ENCODE results near the gene BTBD6.

Gene BTBD6

DNA sequence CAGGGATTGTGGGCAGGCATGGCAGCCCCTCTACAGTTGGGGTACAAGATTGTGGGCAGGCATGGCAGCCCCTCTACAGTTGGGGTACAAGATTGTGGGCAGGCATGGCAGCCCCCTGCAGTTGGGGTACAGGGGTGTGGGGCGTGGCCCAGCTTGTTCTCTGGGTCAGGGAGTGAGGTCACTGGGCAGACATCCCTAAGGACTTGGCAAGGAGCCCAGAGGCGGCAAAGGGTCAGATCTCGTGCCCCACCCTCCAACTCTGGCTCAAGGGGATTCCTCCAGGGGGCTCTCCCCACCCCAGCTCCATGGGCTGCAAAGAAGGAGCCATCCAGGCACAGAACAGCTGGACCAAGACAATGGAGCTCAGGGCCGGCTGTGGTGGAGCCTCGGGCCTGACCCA, 41.5 kb upstream of the BTBD6 start:
- no peak for DNase-seq (ENCODE audit: extremely low read depth, low read depth)
- TF ChIP-seq CTCF (IDR thresholded peaks at IDR 0.05; ENCODE audit: low read depth, low read length, missing control alignments) = no peak
- H3K4me3 ChIP-seq (replicated peaks; ENCODE audit: low read depth, low read length) = no peak overlapping the region

- DNase-seq (ENCODE audit: extremely low read depth, low read depth) = no peak
- TF ChIP-seq CTCF (IDR thresholded peaks at IDR 0.05; ENCODE audit: low read depth, low read length, missing control alignments) = no peak
- H3K4me3 ChIP-seq (replicated peaks; ENCODE audit: low read depth, low read length) = no peak overlapping the region
Measured at GRCh38 chr14:105207460-105207901, 40.9 kb upstream of the BTBD6 start.

DNA sequence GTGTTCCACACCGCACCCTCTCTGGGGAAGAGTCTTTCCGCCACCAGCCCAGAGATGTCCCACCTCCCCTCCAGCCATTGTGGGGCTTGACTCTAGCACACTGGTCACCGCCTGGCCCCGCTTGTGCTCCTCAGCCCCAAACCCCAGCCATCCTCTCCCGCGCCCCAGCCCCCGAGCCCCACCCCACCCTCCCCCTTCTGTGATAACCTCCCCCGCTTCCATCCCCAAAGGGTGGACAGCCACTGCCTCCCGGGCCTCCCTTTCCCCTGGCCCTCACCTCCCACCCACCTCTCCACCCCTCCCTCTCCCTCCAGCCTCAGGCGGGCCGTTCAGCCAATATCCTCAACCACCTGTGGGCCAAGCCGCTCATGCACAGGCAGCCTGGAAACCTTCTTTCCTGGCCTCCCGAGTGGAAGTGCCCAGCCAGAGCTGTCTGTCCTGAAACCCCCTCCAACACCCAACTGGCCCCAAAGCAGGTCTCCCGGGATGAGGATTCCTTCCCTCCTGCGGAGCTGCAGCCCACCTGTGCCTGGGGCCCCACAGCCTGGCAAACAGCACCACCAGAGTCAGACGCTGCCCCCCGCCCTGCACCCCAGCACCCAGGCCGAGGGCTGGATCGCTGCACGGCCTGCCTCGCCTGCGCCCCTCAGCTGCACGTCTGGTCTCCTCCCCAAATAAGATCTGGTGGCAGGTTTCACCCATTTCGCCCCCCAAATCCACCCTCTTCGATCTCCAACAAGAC, 40.2 kb upstream of the BTBD6 start:
- TF ChIP-seq CTCF (IDR thresholded peaks at IDR 0.05; ENCODE audit: low read depth, low read length, missing control alignments) = no peak
- DNase-seq (ENCODE audit: extremely low read depth, low read depth) = no peak
- no peak overlapping the region for H3K4me3 ChIP-seq (replicated peaks; ENCODE audit: low read depth, low read length)

DNA sequence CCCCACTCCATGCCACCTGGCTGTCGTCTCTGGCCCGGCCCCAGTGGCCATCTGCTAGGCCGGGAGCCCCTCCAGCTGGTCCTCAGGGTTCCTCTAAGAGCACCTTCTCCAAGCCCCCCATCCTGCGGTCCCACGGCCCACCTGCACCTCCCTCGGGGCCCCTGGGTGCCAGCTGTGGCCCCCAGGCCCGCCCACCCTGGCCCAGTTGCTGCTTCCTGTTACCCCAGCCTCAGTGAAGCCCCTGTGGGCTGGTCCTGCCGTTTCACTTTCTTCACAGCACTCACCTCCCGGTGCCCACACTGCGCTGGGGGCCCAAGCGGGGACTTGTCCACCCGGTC, 39.6 kb upstream of the BTBD6 start:
- no peak for DNase-seq (ENCODE audit: extremely low read depth, low read depth)
- TF ChIP-seq CTCF (IDR thresholded peaks at IDR 0.05; ENCODE audit: low read depth, low read length, missing control alignments) = no peak
- no peak overlapping the region for H3K4me3 ChIP-seq (replicated peaks; ENCODE audit: low read depth, low read length)

DNA sequence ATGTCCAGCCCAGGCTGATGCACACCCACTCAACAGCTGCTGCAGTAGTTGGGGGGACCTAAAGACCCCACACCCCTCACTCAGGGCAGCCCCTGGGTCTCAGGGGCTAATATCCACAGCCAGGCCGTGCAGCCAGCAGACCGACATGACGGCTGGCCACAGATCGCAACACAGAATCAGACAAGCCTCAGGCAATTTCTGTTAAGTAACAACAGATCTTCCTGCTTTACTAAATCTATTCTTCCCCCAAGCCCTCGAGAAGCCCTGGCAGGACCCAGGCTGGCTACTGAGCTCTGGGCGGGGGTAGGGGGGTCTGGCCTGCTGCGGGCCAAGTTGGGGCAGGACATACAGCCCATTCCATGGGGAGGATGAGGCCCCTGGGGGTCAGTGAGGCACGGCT, 39.2 kb upstream of the BTBD6 start:
- TF ChIP-seq CTCF (IDR thresholded peaks at IDR 0.05; ENCODE audit: low read depth, low read length, missing control alignments) = no peak
- H3K4me3 ChIP-seq (replicated peaks; ENCODE audit: low read depth, low read length) = no peak overlapping the region
- no peak for DNase-seq (ENCODE audit: extremely low read depth, low read depth)

DNA sequence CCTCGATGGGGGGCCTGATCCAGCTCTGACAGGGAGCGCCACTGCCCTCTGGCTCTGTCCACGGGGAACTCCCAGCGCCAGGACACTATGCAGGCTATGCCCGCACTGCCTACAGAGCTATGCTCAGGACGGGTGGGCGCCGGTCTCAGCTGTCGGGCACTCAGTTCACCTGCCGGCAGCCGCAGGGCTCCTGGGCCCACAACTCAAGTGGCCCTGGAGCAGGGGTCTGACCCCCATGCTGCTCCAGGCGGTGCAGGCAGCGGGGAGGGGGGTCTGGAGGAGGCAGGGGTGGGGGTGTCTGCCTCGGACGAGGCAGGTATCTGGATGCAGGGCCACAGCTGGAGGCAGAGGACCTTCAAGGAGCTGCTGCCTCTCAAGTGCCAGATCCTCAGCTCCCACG, 38.7 kb upstream of the BTBD6 start:
- TF ChIP-seq CTCF (IDR thresholded peaks at IDR 0.05; ENCODE audit: low read depth, low read length, missing control alignments) = no peak
- H3K4me3 ChIP-seq (replicated peaks; ENCODE audit: low read depth, low read length) = no peak overlapping the region
- DNase-seq (ENCODE audit: extremely low read depth, low read depth) = no peak

All from HFF-Myc (cell line).